ENCODE data around the gene SLC35E2B.
"Not testable (repeated sequence)": the region's sequence is repeated elsewhere in the genome, so short reads cannot be mapped to it uniquely, and the experiment has no call there.

The SLC35E2B gene

GRCh38 chr1:1637479-1637875 is 55.1 kb downstream of the SLC35E2B start:
- not testable (repeated sequence) for DNase-seq

- DNase-seq: not testable (repeated sequence)
Observed at GRCh38 chr1:1636621-1637478, 55.7 kb downstream of the SLC35E2B start.

GRCh38 chr1:1634613-1635012 is 58.0 kb downstream of the SLC35E2B start:
- not testable (repeated sequence) for DNase-seq

- DNase-seq: not testable (repeated sequence)
Observed at GRCh38 chr1:1633409-1633808, 59.2 kb downstream of the SLC35E2B start.

GRCh38 chr1:1631782-1632420 is 60.7 kb downstream of the SLC35E2B start, which contains the start of gene MMP23B:
TSS of gene MMP23B (plus strand) at chr1:1632173. CDS start at chr1:1632219, 46 bp downstream.
- DNase-seq: no peak

GRCh38 chr1:1630965-1631781 is 61.4 kb downstream of the SLC35E2B start:
- no peak for DNase-seq

GRCh38 chr1:1630191-1630964 is 62.2 kb downstream of the SLC35E2B start:
- no peak for DNase-seq

- no peak for DNase-seq
Observed at GRCh38 chr1:1629430-1630190, 63.0 kb downstream of the SLC35E2B start.

GRCh38 chr1:1628754-1629429 is 63.7 kb downstream of the SLC35E2B start:
- DNase-seq: no peak

- DNase-seq: no peak
Observed at GRCh38 chr1:1627829-1628753, 64.5 kb downstream of the SLC35E2B start.

GRCh38 chr1:1627261-1627828 is 65.2 kb downstream of the SLC35E2B start:
- no peak for DNase-seq

- no peak for DNase-seq
Observed at GRCh38 chr1:1626207-1627141, 66.1 kb downstream of the SLC35E2B start.

- no peak for DNase-seq
Observed at GRCh38 chr1:1625824-1626206, 66.8 kb downstream of the SLC35E2B start.

GRCh38 chr1:1625404-1625775 is 67.2 kb downstream of the SLC35E2B start:
- DNase-seq: no peak

GRCh38 chr1:1624443-1625403 is 67.9 kb downstream of the SLC35E2B start:
- DNase-seq: no peak

GRCh38 chr1:1623631-1624442 is 68.8 kb downstream of the SLC35E2B start:
- no peak for DNase-seq
